GM21576 (cell line): ENCODE data around the gene DPEP2.
"Not testable (repeated sequence)": the region's sequence is repeated elsewhere in the genome, so short reads cannot be mapped to it uniquely, and the experiment has no call there.

Experiments used
- ATAC-seq: cut with Tn5 transposase; IDR thresholded peaks from one replicate; pipeline ENCODE4 v1.9.1; 2021; ENCODE audit warnings: mild to moderate bottlenecking, moderate library complexity; ENCODE audit not compliant: unreplicated experiment

Gene DPEP2, protein sequence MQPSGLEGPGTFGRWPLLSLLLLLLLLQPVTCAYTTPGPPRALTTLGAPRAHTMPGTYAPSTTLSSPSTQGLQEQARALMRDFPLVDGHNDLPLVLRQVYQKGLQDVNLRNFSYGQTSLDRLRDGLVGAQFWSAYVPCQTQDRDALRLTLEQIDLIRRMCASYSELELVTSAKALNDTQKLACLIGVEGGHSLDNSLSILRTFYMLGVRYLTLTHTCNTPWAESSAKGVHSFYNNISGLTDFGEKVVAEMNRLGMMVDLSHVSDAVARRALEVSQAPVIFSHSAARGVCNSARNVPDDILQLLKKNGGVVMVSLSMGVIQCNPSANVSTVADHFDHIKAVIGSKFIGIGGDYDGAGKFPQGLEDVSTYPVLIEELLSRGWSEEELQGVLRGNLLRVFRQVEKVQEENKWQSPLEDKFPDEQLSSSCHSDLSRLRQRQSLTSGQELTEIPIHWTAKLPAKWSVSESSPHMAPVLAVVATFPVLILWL

DNA sequence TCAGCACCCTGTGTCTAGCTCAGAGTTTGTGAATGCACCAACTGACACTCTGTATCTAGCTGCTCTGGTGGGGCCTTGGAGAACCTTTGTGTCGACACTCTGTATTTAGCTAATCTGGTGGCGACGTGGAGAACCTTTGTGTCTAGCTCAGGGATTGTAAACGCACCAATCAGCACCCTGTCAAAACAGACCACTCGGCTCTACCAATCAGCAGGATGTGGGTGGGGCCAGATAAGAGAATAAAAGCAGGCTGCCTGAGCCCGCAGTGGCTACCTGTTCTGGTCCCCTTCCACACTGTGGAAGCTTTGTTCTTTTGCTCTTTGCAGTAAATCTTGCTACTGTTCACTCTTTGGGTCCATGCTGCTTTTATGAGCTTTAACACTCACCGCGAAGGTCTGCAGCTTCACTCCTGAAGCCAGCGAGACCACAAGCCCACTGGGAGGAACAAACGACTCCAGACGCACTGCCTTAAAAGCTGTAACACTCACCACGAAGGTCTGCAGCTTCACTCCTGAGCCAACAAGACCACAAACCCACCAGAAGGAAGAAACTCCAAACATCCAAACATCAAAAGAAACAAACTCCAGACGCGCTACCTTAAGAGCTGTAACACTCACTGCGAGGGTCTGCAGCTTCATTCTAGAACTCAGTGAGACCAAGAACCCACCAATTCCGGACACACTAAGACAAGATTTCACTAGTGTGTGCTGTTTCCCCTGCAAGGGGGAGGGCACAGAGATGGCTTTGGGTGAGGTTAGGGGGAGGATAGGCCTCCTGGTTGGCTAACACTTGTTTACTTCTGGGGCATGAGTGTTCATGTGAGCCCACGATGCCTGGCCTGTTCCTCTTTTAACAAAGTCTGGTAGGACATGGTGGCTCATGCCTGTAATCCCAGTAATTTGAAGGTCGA lies at the start of gene DPEP2:
TSS of gene DPEP2 (minus strand) at position 706 of the 910 bp plus-strand sequence. CDS start 6,272 bp downstream, outside the sequence.
- ATAC-seq, result not testable (repeated sequence)

GRCh38 chr16:68047987-68048386 lies 48.7 kb upstream of the DPEP2 start:
- no peak for ATAC-seq

GRCh38 chr16:68046106-68046505 lies 46.8 kb upstream of the DPEP2 start:
- ATAC-seq, result no peak

DNA sequence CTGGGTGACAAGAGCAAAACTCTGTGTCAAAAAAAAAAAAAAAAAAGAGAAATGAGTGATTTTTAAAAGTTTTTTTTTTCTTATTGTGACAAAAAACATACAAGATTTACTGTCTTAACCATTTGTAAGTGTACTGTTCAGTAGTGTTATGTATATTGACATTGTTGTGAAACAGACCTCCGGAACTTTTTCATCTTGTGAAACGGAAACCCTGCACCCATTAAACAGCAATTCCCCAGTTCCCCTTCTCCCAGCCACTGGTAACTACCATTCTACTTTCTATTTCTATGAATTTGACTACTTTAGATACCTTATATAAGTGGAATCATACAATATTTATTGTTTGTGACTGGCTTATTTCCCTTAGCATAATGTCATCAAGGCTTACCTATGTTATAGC lies 42.5 kb upstream of the DPEP2 start:
- ATAC-seq, result no peak

DNA sequence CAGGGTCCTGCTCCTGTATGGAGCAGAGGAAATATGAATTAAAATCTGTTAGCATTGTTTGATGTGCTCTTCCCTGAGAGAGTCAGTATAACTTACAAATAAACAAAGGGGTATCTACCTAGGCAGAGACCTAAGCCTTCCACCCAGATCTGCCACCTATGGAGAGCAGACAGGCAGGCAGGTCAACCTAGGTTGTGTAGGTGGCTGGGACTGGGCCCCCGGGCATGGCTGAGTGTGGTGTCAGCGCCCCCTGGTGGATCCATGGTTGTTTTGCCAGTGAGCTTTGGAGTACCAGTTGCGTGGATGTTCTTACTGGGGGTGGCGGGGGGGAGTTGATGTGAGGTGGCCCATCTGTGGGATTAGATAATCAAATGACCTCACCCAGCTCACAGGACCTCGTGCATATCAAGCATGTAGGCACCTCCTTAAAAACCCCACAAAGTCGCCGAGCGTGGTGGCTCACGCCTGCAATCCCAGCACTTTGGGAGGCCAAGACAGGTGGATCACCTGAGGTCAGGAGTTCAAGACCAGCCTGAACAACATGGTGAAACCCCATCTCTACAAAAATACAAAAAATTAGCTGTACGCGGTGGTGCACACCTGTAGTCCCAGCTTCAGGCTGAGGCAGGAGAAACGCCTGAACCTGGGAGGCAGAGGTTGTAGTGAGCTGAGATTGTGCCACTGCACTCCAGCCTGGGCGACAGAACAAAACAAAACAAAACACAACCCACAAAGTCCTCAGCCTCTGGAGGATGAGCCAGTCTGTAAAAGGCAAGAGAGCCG lies 41.4 kb upstream of the DPEP2 start:
- peak; percentile 77 for ATAC-seq

DNA sequence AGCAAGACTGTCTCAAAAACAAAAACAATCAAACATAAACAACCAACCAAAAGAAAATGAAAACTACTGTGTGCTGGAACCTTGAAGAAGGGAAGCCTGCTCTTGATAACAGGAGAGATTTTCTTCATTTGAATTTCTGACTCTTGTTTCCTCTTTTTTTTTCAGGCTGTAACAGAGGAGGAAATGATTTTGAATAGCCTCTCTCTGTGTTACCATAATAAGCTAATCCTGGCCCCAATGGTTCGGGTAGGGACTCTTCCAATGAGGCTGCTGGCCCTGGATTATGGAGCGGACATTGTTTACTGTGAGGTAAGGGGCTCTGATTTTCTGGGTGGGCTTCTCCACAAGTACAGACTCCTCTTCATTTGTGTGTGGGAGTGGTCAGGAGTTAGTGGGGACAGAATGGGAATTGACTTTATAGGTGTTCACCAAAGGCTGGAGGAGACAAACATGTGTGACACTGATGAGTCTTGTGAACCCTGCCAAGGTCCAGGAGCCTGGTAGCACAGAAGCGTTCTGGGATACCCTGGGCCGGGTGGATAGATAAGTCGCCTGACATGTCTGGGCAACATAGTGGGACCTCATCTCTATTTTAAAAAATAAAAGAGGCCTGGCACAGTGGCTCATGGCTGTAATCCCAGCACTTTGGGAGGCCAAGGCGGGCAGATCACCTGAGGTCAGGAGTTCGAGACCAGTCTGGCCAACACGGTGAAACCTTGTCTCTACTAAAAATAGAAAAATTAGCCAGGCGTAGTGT lies 38.7 kb upstream of the DPEP2 start:
- ATAC-seq, result no peak

DNA sequence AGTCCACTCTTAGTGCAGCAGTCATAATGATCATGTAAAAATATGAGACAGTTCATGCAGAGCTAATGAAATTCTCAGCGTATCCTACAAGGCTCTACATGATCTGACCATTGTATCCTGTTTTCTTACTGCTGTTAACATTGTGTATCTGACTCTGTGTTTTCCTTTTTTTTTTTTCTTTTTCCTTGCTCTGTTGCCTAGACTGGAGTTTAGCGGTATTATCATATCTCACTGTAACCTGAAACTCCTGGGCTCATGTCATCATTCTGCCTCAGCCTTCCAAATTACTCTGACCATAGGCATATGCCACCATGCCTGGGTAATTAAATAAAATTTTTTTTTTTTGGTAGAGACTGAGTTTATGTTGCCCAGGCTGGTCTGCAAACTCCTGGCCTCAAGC lies 35.9 kb upstream of the DPEP2 start:
- ATAC-seq, result no peak

GRCh38 chr16:68033101-68033500 lies 33.8 kb upstream of the DPEP2 start:
- no peak for ATAC-seq

DNA sequence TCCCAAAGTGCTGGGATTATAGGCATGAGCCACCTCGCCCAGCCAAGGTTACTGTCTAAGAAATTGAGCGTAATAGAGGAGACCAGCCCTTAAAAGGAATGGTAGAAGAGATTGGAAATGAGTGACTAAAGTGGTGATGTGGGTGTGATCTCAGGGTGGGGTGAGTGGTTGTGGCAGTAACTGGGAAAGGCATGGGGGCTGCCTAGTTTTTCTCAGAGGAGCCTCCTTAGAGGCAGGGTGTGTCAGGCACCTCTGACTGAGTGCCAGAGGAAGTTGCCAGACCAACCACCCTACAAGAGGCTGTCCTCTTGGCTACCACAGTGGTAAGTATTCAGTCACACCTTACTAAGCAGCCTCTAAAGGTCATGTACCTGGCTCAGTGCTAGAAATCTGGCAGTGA lies 32.7 kb upstream of the DPEP2 start:
- no peak for ATAC-seq

DNA sequence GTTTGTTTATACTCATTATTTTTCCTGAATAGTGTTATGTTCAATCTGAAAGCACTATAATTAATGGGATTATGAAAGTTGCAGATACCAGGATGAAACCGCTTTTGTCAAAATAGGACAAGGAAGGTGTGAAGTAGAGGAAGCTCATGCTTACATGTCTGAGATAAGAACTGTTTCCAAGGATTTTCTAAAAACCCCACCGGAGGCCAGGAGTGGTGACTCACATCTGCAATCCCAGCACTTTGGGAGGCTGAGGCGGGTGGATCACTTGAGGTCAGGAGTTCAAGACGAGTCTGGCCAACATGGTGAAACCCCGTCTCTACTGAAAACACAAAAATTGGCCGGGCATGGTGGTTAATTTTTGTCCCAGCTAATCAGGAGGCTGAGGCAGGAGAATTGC lies 30.8 kb upstream of the DPEP2 start:
- ATAC-seq, result not testable (repeated sequence)

- no peak for ATAC-seq
Observed at GRCh38 chr16:68028996-68029395, 29.7 kb upstream of the DPEP2 start.

DNA sequence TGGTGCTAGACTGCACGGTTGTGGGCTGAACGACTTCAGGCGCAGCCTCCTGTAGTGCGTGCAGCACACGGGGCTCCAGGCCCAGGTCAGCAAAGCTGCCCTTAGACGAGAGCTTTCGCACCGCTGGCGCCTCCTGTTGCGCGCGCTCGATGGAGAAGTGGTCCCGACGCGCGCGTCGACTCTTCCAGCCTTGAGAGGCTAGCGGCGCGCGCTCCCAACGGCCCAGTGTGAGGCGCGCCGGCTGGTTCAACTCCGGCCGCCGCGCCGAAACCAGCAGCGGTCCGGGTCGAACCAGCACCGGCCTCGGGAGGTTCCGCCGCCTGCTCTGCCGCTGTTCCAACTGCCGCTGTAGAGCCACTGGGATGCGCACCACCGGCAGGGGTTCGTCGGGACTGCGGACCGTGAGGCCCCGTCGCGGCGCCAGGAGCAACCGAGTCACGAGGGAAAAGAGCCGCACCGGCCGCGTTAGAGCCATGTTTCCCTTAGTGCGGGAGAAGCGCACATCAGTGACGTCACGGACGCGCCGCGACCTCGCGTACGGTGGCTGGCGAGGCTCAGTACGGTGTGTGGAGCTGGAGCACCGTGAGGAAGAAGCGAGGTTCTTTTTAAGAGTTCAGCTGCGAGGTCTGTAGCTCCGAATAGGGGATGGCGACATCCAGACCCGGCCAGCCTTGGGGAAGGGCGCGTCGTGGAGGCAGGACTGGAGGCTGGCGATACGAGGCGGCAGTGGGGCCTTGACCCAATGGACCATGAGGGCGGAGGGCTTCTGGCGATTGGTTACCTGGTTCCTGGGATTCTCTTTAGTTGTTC lies 23.6 kb upstream of the DPEP2 start, which contains the start of the genes DDX28 and DUS2:
TSS of gene DDX28 (minus strand) at position 505 of the 810 bp plus-strand sequence. CDS start at position 475, 30 bp downstream.
TSS of gene DUS2 (plus strand) at position 557 of the 810 bp plus-strand sequence. CDS start 14,740 bp downstream, outside the sequence.
- peak; percentile 79 for ATAC-seq

- ATAC-seq, result no peak
Observed at GRCh38 chr16:68022278-68022727, 23.0 kb upstream of the DPEP2 start.

GRCh38 chr16:68021490-68021889 lies 22.2 kb upstream of the DPEP2 start:
- ATAC-seq, result no peak

DNA sequence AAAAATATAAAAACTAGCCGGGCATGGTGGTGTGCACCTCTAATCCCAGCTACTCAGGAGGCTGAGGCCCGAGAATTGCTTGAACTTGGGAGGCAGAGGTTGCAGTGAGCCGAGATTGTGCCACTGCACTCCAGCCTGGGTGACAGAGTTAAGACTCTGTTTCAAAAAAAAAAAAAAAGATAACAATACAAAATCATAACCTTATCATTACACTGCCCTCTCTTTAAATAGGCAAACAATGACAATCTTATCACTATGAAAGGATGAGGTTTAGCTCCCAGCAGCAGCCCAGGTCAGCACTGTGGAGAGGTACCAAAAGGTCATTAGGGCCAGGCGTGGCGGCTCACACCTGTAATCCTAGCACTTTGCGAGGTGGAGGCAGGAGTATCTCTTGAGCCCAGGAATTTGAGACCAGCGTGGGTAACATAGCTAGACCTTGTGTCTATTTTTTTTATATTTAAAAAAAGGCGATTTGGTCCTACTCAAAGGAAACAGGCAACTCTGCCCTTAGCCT lies 19.9 kb upstream of the DPEP2 start:
- ATAC-seq, result no peak

- ATAC-seq, result no peak
Observed at GRCh38 chr16:68015681-68016080, 16.4 kb upstream of the DPEP2 start, which contains the start of gene DPEP2NB. Gene DPEP2NB (minus strand): TSS chr16:68015911. CDS start chr16:68015770, 141 bp downstream.

DNA sequence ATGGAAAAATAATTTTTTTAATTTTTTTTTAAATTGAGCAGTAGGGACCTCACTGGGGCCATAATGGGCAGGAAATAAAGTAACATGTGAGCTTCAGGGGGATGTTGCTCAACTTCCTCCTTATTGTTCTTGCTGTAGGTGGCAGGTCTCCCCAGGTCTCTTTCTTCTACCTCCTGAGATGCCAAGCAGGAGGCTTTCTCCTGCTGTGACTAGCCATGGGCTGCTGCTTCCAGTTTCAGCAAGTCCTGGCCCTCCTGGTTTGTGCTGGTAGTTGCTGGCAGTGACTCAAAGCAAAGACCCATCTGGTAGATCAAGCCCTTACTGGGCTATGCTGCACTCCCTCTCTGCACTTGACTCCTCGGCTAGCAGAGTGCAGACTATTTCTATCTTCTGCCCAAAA lies 14.2 kb upstream of the DPEP2 start:
- no peak for ATAC-seq

- ATAC-seq, result not testable (repeated sequence)
Observed at GRCh38 chr16:68009872-68010271, 10.6 kb upstream of the DPEP2 start.
